ENCODE data around the gene CYP2C9. TPM values are rescaled to one million over a fixed set of nuclear protein-coding genes. Genes with fewer than 3 reads are reported as not detected.
"Not testable (repeated sequence)": the region's sequence is repeated elsewhere in the genome, so short reads cannot be mapped to it uniquely, and the experiment has no call there.

Gene CYP2C9
- total and polyA plus RNA-seq, 4 experiments from 2014 or later: not detected

GRCh38 chr10:94916423-94916822, 22.0 kb upstream of the CYP2C9 start:
- no peak overlapping the region for H3K27ac ChIP-seq (ENCODE audit: low read depth, low read length)
- no peaks in the 10 kb centered on the region for H3K9me3 ChIP-seq (ENCODE audit: control insufficient read depth in 1 of 2, low read length in 2 of 2)
- POLR2A ChIA-PET (ENCODE audit: partially characterized antibody): no interaction called here
- intact Hi-C loops (cut with micrococcal nuclease): no loop called here
- DNase-seq: no peak
- no peaks in the 10 kb centered on the region for H3K36me3 ChIP-seq (ENCODE audit: insufficient read depth, low read length)
- H3K4me3 ChIP-seq (ENCODE audit: low read length in 2 of 2): no peak overlapping the region
- Mint-ChIP-seq H3K27ac (no peak overlapping the region), H3K27me3 (no peaks in the 10 kb centered on the region), H3K9me3 (peaks cover 0 to 20% (median 6%) of the 10 kb centered on the region in 8 donors), H3K36me3 (no peaks in the 10 kb centered on the region), H3K4me3 (no peak overlapping the region), H3K4me1 (no peaks in the 10 kb centered on the region)
- no peaks in the 10 kb centered on the region for H3K27me3 ChIP-seq (ENCODE audit: insufficient read depth, low read length)
- H3K4me1 ChIP-seq (ENCODE audit: insufficient read depth, low read length): no peaks in the 10 kb centered on the region
- CTCF ChIA-PET (ENCODE audit: partially characterized antibody): no interaction called here

- Histone ChIP-seq H3K9me3 (ENCODE audit: control insufficient read depth in 1 of 2, low read length in 2 of 2) (no peaks in the 10 kb centered on the region), H3K4me3 (ENCODE audit: low read length in 2 of 2) (no peak overlapping the region), H3K27me3 (ENCODE audit: insufficient read depth, low read length) (no peaks in the 10 kb centered on the region), H3K27ac (ENCODE audit: low read depth, low read length) (no peak overlapping the region), H3K4me1 (ENCODE audit: insufficient read depth, low read length) (no peaks in the 10 kb centered on the region), H3K36me3 (ENCODE audit: insufficient read depth, low read length) (no peaks in the 10 kb centered on the region)
- intact Hi-C loops (cut with micrococcal nuclease): no loop called here
- CTCF ChIA-PET (ENCODE audit: partially characterized antibody): no interaction called here
- no peak for DNase-seq
- POLR2A ChIA-PET (ENCODE audit: partially characterized antibody): no interaction called here
- peaks cover 0 to 19% (median 6%) of the 10 kb centered on the region in 8 donors for H3K9me3 Mint-ChIP-seq
- no peak overlapping the region for H3K27ac Mint-ChIP-seq
- no peak overlapping the region for H3K4me3 Mint-ChIP-seq
- no peaks in the 10 kb centered on the region for H3K36me3 Mint-ChIP-seq
- no peaks in the 10 kb centered on the region for H3K27me3 Mint-ChIP-seq
- H3K4me1 Mint-ChIP-seq: no peaks in the 10 kb centered on the region
Measured at GRCh38 chr10:94936721-94937120, 1.7 kb upstream of the CYP2C9 start.

- intact Hi-C loops (cut with micrococcal nuclease); H3K36me3 Mint-ChIP-seq; POLR2A ChIA-PET (ENCODE audit: partially characterized antibody); H3K36me3 ChIP-seq (ENCODE audit: insufficient read depth, low read length); H3K9me3 ChIP-seq (ENCODE audit: control insufficient read depth in 1 of 2, low read length in 2 of 2); H3K27ac Mint-ChIP-seq; H3K4me1 ChIP-seq (ENCODE audit: insufficient read depth, low read length); H3K27ac ChIP-seq (ENCODE audit: low read depth, low read length); CTCF ChIA-PET (ENCODE audit: partially characterized antibody); DNase-seq; H3K27me3 ChIP-seq (ENCODE audit: insufficient read depth, low read length); H3K4me1 Mint-ChIP-seq; H3K4me3 ChIP-seq (ENCODE audit: low read length in 2 of 2); H3K4me3 Mint-ChIP-seq; H3K27me3 Mint-ChIP-seq: not testable (repeated sequence)
- H3K9me3 Mint-ChIP-seq: peaks cover 0 to 42% (median 32%) of the 10 kb centered on the region in 8 donors
Measured at GRCh38 chr10:94943432-94944103, 5.1 kb downstream of the CYP2C9 start.

GRCh38 chr10:94946181-94946580, 7.7 kb downstream of the CYP2C9 start:
- not testable (repeated sequence) for H3K27ac Mint-ChIP-seq
- H3K9me3 Mint-ChIP-seq: peaks cover 0 to 34% (median 32%) of the 10 kb centered on the region in 8 donors

GRCh38 chr10:94963901-94964300, 25.4 kb downstream of the CYP2C9 start:
- H3K4me3 Mint-ChIP-seq: no peak overlapping the region
- no peak for DNase-seq
- Histone ChIP-seq H3K27me3 (ENCODE audit: insufficient read depth, low read length) (no peaks in the 10 kb centered on the region), H3K4me1 (ENCODE audit: insufficient read depth, low read length) (no peaks in the 10 kb centered on the region), H3K4me3 (ENCODE audit: low read length in 2 of 2) (no peak overlapping the region), H3K36me3 (ENCODE audit: insufficient read depth, low read length) (no peaks in the 10 kb centered on the region), H3K27ac (ENCODE audit: low read depth, low read length) (no peak overlapping the region), H3K9me3 (ENCODE audit: control insufficient read depth in 1 of 2, low read length in 2 of 2) (no peaks in the 10 kb centered on the region)
- intact Hi-C loops (cut with micrococcal nuclease): no loop called here
- no peak overlapping the region for H3K27ac Mint-ChIP-seq
- H3K36me3 Mint-ChIP-seq: no peaks in the 10 kb centered on the region
- no peaks in the 10 kb centered on the region for H3K4me1 Mint-ChIP-seq
- no peaks in the 10 kb centered on the region for H3K27me3 Mint-ChIP-seq
- POLR2A ChIA-PET (ENCODE audit: partially characterized antibody): no interaction called here
- peaks cover 0 to 11% (median 3%) of the 10 kb centered on the region in 8 donors for H3K9me3 Mint-ChIP-seq
- CTCF ChIA-PET (ENCODE audit: partially characterized antibody): no interaction called here

More at GRCh38 chr10:94946181-94946580, 7.7 kb downstream of the CYP2C9 start:
- intact Hi-C loops (cut with micrococcal nuclease); H3K27me3 ChIP-seq (ENCODE audit: insufficient read depth, low read length); POLR2A ChIA-PET (ENCODE audit: partially characterized antibody); H3K9me3 ChIP-seq (ENCODE audit: control insufficient read depth in 1 of 2, low read length in 2 of 2); H3K4me3 Mint-ChIP-seq; H3K36me3 ChIP-seq (ENCODE audit: insufficient read depth, low read length); DNase-seq; CTCF ChIA-PET (ENCODE audit: partially characterized antibody); H3K4me1 Mint-ChIP-seq; H3K36me3 Mint-ChIP-seq; H3K4me1 ChIP-seq (ENCODE audit: insufficient read depth, low read length); H3K27ac ChIP-seq (ENCODE audit: low read depth, low read length); H3K4me3 ChIP-seq (ENCODE audit: low read length in 2 of 2); H3K27me3 Mint-ChIP-seq: not testable (repeated sequence)

- intact Hi-C loops (cut with micrococcal nuclease): no loop called here
- H3K4me1 Mint-ChIP-seq: no peaks in the 10 kb centered on the region
- no peaks in the 10 kb centered on the region for H3K9me3 ChIP-seq (ENCODE audit: control insufficient read depth in 1 of 2, low read length in 2 of 2)
- no peaks in the 10 kb centered on the region for H3K36me3 Mint-ChIP-seq
- H3K27me3 Mint-ChIP-seq: no peaks in the 10 kb centered on the region
- H3K4me3 ChIP-seq (ENCODE audit: low read length in 2 of 2): no peak overlapping the region
- no peak for DNase-seq
- H3K27me3 ChIP-seq (ENCODE audit: insufficient read depth, low read length): no peaks in the 10 kb centered on the region
- CTCF ChIA-PET (ENCODE audit: partially characterized antibody): no interaction called here
- POLR2A ChIA-PET (ENCODE audit: partially characterized antibody): no interaction called here
- H3K4me3 Mint-ChIP-seq: no peak overlapping the region
- peaks cover 0 to 18% (median 11%) of the 10 kb centered on the region in 8 donors for H3K9me3 Mint-ChIP-seq
- no peaks in the 10 kb centered on the region for H3K4me1 ChIP-seq (ENCODE audit: insufficient read depth, low read length)
- H3K36me3 ChIP-seq (ENCODE audit: insufficient read depth, low read length): no peaks in the 10 kb centered on the region
- H3K27ac ChIP-seq (ENCODE audit: low read depth, low read length): no peak overlapping the region
- no peak overlapping the region for H3K27ac Mint-ChIP-seq
Measured at GRCh38 chr10:94983555-94983954, 45.1 kb downstream of the CYP2C9 start.

- no peak for DNase-seq
- Histone ChIP-seq H3K27ac (ENCODE audit: low read depth, low read length) (no peak overlapping the region), H3K36me3 (ENCODE audit: insufficient read depth, low read length) (no peaks in the 10 kb centered on the region), H3K4me1 (ENCODE audit: insufficient read depth, low read length) (no peaks in the 10 kb centered on the region), H3K9me3 (ENCODE audit: control insufficient read depth in 1 of 2, low read length in 2 of 2) (peaks cover 0 to 13% of the 10 kb centered on the region in 2 donors), H3K4me3 (ENCODE audit: low read length in 2 of 2) (no peak overlapping the region), H3K27me3 (ENCODE audit: insufficient read depth, low read length) (no peaks in the 10 kb centered on the region)
- intact Hi-C loops (cut with micrococcal nuclease): no loop called here
- Mint-ChIP-seq H3K27me3 (no peaks in the 10 kb centered on the region), H3K4me3 (no peak overlapping the region), H3K27ac (no peak overlapping the region), H3K4me1 (no peaks in the 10 kb centered on the region), H3K9me3 (peaks cover 0 to 34% (median 21%) of the 10 kb centered on the region in 8 donors), H3K36me3 (no peaks in the 10 kb centered on the region)
- CTCF ChIA-PET (ENCODE audit: partially characterized antibody): no interaction called here
- POLR2A ChIA-PET (ENCODE audit: partially characterized antibody): no interaction called here
Measured at GRCh38 chr10:94989192-94989591, 50.7 kb downstream of the CYP2C9 start.

All from CD4-positive, alpha-beta memory T cell (primary cell).